NB4 (cell line): ENCODE results near the gene FAM222A.

ENCODE experiments used
- DNase-seq: peaks from one replicate; pipeline ENCODE4 v3.0.0; 2010; ENCODE audit warnings: low read depth
- H3K4me3 ChIP-seq: one replicate; pipeline ENCODE4 v1.5.1; 2011; ENCODE audit warnings: mild to moderate bottlenecking, low read depth, low read length, moderate library complexity
- CTCF ChIP-seq: IDR thresholded peaks from one replicate; pipeline ENCODE4 v1.5.1; 2012; ENCODE audit warnings: low read depth, low read length
- MAX ChIP-seq: IDR thresholded peaks from 2 replicates; pipeline ENCODE4 v1.6.1; 2011; ENCODE audit warnings: low read depth, low read length
- MYC ChIP-seq: IDR thresholded peaks from 2 replicates; pipeline ENCODE4 v1.6.1; 2011; ENCODE audit warnings: low read depth, low read length
- POLR2A ChIP-seq: IDR thresholded peaks from 2 replicates; pipeline ENCODE4 v1.6.1; 2011; ENCODE audit warnings: mild to moderate bottlenecking; ENCODE audit not compliant: insufficient read length; ENCODE audit errors: extremely low read depth

The FAM222A gene

GRCh38 chr12:109701064-109701463 lies 12.6 kb upstream of the FAM222A start:
- no peak overlapping the region for H3K4me3 ChIP-seq
- TF ChIP-seq MYC: no peak
- TF ChIP-seq CTCF: no peak
- TF ChIP-seq POLR2A: no peak
- TF ChIP-seq MAX: no peak
- no peak for DNase-seq

GRCh38 chr12:109702111-109702841 lies 11.3 kb upstream of the FAM222A start:
- TF ChIP-seq CTCF (no peak), POLR2A (no peak), MAX (no peak), MYC (no peak)
- no peak overlapping the region for H3K4me3 ChIP-seq
- DNase-seq: no peak

- DNase-seq: no peak
- H3K4me3 ChIP-seq: no peak overlapping the region
- no peak for TF ChIP-seq MAX
- no peak for TF ChIP-seq CTCF
Measured at GRCh38 chr12:109703684-109704083, 9.9 kb upstream of the FAM222A start.

GRCh38 chr12:109704371-109705098 lies 9.1 kb upstream of the FAM222A start:
- no peak for TF ChIP-seq POLR2A
- no peak for TF ChIP-seq MAX
- no peak for TF ChIP-seq CTCF
- no peak for TF ChIP-seq MYC
- no peak overlapping the region for H3K4me3 ChIP-seq
- DNase-seq: no peak

GRCh38 chr12:109705291-109705690 lies 8.3 kb upstream of the FAM222A start:
- TF ChIP-seq MYC (no peak), CTCF (no peak), MAX (no peak), POLR2A (no peak)
- H3K4me3 ChIP-seq: no peak overlapping the region
- DNase-seq: no peak

GRCh38 chr12:109706398-109706746 lies 7.3 kb upstream of the FAM222A start:
- no peak overlapping the region for H3K4me3 ChIP-seq
- DNase-seq: no peak
- no peak for TF ChIP-seq POLR2A
- TF ChIP-seq CTCF: no peak
- no peak for TF ChIP-seq MYC
- no peak for TF ChIP-seq MAX
